ENCODE measurements around the gene NCAPD2.

The NCAPD2 gene

DNA sequence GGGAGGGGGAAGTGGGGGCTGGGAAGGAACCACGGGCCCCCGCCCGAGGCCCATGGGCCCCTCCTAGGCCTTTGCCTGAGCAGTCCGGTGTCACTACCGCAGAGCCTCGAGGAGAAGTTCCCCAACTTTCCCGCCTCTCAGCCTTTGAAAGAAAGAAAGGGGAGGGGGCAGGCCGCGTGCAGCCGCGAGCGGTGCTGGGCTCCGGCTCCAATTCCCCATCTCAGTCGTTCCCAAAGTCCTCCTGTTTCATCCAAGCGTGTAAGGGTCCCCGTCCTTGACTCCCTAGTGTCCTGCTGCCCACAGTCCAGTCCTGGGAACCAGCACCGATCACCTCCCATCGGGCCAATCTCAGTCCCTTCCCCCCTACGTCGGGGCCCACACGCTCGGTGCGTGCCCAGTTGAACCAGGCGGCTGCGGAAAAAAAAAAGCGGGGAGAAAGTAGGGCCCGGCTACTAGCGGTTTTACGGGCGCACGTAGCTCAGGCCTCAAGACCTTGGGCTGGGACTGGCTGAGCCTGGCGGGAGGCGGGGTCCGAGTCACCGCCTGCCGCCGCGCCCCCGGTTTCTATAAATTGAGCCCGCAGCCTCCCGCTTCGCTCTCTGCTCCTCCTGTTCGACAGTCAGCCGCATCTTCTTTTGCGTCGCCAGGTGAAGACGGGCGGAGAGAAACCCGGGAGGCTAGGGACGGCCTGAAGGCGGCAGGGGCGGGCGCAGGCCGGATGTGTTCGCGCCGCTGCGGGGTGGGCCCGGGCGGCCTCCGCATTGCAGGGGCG, 40.2 kb downstream of the NCAPD2 start, which contains the start of gene GAPDH:
TSS of gene GAPDH (plus strand) at position 595 of the 772 bp plus-strand sequence. CDS start 316 bp downstream, outside the sequence.
- H3K36me3 ChIP-seq (ENCODE audit: control insufficient read depth in 2 of 2, insufficient read depth in 1 of 2, low read length in 2 of 2), result peaks cover 24 to 78% of the 10 kb centered on the region in 2 experiments
- peak within 1 kb of the TSS; percentile 93 for H3K27ac ChIP-seq (ENCODE audit: extremely low read depth, low read depth, low read length)
- H3K9me3 ChIP-seq (ENCODE audit: control insufficient read depth, insufficient read depth, low read depth, low read length), result no peaks in the 10 kb centered on the region
- H3K4me1 ChIP-seq (ENCODE audit: control insufficient read depth, insufficient read depth, low read length), result peaks cover 12% of the 10 kb centered on the region
- peak within 1 kb of the TSS; percentile 73 for H3K4me3 ChIP-seq (ENCODE audit: low read depth, low read length)
- ChIA-PET CTCF (interaction anchor here (0.6 to 0.7 kb wide), 3 partner anchors 19 to 569 kb away, joined by 3 read pairs; no protein-coding TSS in a partner anchor), POLR2A (interaction anchor here (0.6 to 3.0 kb wide), 64 partner anchors 9 to 412 kb away, joined by 3 to 90 read pairs (median 5); partner anchors contain the start of genes CD27, CDCA3, COPS7A and MRPL51)
- TF ChIP-seq SALL2 (tag by site-specific recombination; IDR thresholded peaks at IDR 0.05; ENCODE audit: borderline replicate concordance) (no peak), ZNF768 (tag by site-specific recombination; IDR thresholded peaks at IDR 0.05) (no peak), ZNF701 (tag by site-specific recombination; IDR thresholded peaks at IDR 0.05) (no peak), WT1 (tag by site-specific recombination; IDR thresholded peaks at IDR 0.05) (no peak), ZNF561 (tag by site-specific recombination; IDR thresholded peaks at IDR 0.05; ENCODE audit: borderline replicate concordance) (peak; percentile 58; the same call in 1 of the 2 replicates), ZNF132 (tag by site-specific recombination; IDR thresholded peaks at IDR 0.05; ENCODE audit: borderline replicate concordance) (no peak), ZNF529 (tag by site-specific recombination; IDR thresholded peaks at IDR 0.05; ENCODE audit: insufficient replicate concordance) (no peak), ZNF335 (tag by site-specific recombination; conservative IDR thresholded peaks at IDR 0.05) (peak; percentile 66), MZF1 (tag by site-specific recombination; IDR thresholded peaks at IDR 0.05; ENCODE audit: borderline replicate concordance) (peak; percentile 37), ZNF791 (tag by site-specific recombination; IDR thresholded peaks at IDR 0.05) (no peak), ZNF423 (tag by site-specific recombination; IDR thresholded peaks at IDR 0.05) (peak; percentile 7; the same call in 1 of the 2 replicates), ZSCAN23 (tag by site-specific recombination; IDR thresholded peaks at IDR 0.05) (no peak), ZNF157 (tag by site-specific recombination; IDR thresholded peaks at IDR 0.05) (no peak), ZNF621 (tag by site-specific recombination; IDR thresholded peaks at IDR 0.05) (no peak), ZEB2 (tag by site-specific recombination; IDR thresholded peaks at IDR 0.05) (peak; percentile 93), ZNF19 (tag by site-specific recombination; IDR thresholded peaks at IDR 0.05; ENCODE audit: low read depth) (no peak), ZNF114 (tag by site-specific recombination; IDR thresholded peaks at IDR 0.05) (no peak), SCRT1 (tag by site-specific recombination; IDR thresholded peaks at IDR 0.05; ENCODE audit: borderline replicate concordance) (no peak), SETDB1 (IDR thresholded peaks at IDR 0.05; ENCODE audit: insufficient read length, low read length) (no peak), ZIC2 (tag by site-specific recombination; IDR thresholded peaks at IDR 0.05) (no peak; the same call in 1 of the 2 replicates), ZNF548 (tag by site-specific recombination; IDR thresholded peaks at IDR 0.05) (no peak), GLI2 (tag by site-specific recombination; IDR thresholded peaks at IDR 0.05; ENCODE audit: borderline replicate concordance, low read depth) (no peak), KLF1 (tag by site-specific recombination; IDR thresholded peaks at IDR 0.05) (no peak)
- TF ChIP-seq, protein P1, sequence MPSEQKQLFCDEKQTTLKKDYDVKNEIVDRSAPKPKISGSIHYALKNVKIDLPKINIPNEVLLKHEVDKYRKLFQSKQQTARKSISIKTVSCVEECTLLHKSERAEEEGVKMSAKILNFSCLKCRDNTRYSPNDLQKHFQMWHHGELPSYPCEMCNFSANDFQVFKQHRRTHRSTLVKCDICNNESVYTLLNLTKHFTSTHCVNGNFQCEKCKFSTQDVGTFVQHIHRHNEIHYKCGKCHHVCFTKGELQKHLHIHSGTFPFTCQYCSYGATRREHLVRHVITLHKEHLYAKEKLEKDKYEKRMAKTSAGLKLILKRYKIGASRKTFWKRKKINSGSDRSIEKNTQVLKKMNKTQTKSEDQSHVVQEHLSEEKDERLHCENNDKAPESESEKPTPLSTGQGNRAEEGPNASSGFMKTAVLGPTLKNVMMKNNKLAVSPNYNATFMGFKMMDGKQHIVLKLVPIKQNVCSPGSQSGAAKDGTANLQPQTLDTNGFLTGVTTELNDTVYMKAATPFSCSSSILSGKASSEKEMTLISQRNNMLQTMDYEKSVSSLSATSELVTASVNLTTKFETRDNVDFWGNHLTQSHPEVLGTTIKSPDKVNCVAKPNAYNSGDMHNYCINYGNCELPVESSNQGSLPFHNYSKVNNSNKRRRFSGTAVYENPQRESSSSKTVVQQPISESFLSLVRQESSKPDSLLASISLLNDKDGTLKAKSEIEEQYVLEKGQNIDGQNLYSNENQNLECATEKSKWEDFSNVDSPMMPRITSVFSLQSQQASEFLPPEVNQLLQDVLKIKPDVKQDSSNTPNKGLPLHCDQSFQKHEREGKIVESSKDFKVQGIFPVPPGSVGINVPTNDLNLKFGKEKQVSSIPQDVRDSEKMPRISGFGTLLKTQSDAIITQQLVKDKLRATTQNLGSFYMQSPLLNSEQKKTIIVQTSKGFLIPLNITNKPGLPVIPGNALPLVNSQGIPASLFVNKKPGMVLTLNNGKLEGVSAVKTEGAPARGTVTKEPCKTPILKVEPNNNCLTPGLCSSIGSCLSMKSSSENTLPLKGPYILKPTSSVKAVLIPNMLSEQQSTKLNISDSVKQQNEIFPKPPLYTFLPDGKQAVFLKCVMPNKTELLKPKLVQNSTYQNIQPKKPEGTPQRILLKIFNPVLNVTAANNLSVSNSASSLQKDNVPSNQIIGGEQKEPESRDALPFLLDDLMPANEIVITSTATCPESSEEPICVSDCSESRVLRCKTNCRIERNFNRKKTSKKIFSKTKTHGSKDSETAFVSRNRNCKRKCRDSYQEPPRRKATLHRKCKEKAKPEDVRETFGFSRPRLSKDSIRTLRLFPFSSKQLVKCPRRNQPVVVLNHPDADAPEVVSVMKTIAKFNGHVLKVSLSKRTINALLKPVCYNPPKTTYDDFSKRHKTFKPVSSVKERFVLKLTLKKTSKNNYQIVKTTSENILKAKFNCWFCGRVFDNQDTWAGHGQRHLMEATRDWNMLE (tag by site-specific recombination; conservative IDR thresholded peaks at IDR 0.05; ENCODE audit: low read depth), result 0 out of 2 replicates have a peak, but pooled peaks have one; percentile 23
- TF ChIP-seq, protein P2, sequence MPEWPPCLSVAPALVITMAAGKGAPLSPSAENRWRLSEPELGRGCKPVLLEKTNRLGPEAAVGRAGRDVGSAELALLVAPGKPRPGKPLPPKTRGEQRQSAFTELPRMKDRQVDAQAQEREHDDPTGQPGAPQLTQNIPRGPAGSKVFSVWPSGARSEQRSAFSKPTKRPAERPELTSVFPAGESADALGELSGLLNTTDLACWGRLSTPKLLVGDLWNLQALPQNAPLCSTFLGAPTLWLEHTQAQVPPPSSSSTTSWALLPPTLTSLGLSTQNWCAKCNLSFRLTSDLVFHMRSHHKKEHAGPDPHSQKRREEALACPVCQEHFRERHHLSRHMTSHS (tag by site-specific recombination; IDR thresholded peaks at IDR 0.05), result no peak
- TF ChIP-seq, protein P3, sequence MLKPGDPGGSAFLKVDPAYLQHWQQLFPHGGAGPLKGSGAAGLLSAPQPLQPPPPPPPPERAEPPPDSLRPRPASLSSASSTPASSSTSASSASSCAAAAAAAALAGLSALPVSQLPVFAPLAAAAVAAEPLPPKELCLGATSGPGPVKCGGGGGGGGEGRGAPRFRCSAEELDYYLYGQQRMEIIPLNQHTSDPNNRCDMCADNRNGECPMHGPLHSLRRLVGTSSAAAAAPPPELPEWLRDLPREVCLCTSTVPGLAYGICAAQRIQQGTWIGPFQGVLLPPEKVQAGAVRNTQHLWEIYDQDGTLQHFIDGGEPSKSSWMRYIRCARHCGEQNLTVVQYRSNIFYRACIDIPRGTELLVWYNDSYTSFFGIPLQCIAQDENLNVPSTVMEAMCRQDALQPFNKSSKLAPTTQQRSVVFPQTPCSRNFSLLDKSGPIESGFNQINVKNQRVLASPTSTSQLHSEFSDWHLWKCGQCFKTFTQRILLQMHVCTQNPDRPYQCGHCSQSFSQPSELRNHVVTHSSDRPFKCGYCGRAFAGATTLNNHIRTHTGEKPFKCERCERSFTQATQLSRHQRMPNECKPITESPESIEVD (tag by site-specific recombination; IDR thresholded peaks at IDR 0.05), result no peak
- TF ChIP-seq, protein P4, sequence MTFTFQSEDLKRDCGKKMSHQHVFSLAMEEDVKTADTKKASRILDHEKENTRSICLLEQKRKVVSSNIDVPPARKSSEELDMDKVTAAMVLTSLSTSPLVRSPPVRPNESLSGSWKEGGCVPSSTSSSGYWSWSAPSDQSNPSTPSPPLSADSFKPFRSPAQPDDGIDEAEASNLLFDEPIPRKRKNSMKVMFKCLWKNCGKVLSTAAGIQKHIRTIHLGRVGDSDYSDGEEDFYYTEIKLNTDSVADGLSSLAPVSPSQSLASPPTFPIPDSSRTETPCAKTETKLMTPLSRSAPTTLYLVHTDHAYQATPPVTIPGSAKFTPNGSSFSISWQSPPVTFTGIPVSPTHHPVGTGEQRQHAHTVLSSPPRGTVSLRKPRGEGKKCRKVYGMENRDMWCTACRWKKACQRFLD (tag by site-specific recombination; IDR thresholded peaks at IDR 0.05), result no peak
- TF ChIP-seq, protein P5, sequence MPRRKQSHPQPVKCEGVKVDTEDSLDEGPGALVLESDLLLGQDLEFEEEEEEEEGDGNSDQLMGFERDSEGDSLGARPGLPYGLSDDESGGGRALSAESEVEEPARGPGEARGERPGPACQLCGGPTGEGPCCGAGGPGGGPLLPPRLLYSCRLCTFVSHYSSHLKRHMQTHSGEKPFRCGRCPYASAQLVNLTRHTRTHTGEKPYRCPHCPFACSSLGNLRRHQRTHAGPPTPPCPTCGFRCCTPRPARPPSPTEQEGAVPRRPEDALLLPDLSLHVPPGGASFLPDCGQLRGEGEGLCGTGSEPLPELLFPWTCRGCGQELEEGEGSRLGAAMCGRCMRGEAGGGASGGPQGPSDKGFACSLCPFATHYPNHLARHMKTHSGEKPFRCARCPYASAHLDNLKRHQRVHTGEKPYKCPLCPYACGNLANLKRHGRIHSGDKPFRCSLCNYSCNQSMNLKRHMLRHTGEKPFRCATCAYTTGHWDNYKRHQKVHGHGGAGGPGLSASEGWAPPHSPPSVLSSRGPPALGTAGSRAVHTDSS (tag by site-specific recombination; IDR thresholded peaks at IDR 0.05), result peak; percentile 34
